Left lobe of liver (tissue), 2 donors: Measurements from ENCODE around the gene KSR1. TPM values are rescaled to one million over a fixed set of nuclear protein-coding genes. Genes with fewer than 3 reads are reported as not detected.
A peak's percentile ranks its signal among the peaks of the same experiment; 100 is the strongest.

ENCODE experiments used
- ATAC-seq: fragments of 200-7000 bp; cut with Tn5 transposase; one replicate; pipeline ENCODE4 v1.9.1; 2020; ENCODE audit warnings: mild to moderate bottlenecking, moderate library complexity
- DNase-seq: peaks from one replicate; pipeline ENCODE4 v3.0.0-alpha.2; 2020; ENCODE audit warnings: low spot score
- total RNA-seq: library from RNA; stranded (reverse); gene quantifications from one replicate; pipeline ENCODE4 v1.2.1, GENCODE V29; 2021
- donor health status: DM: no; HTN: no; CAD: no; lungs with moderate emphysema.
- donor health status: DM: no; HTN: yes; CAD: no.

KSR1 gene
- total RNA-seq, 1 donor from 2014 or later = 11.4 TPM

DNA sequence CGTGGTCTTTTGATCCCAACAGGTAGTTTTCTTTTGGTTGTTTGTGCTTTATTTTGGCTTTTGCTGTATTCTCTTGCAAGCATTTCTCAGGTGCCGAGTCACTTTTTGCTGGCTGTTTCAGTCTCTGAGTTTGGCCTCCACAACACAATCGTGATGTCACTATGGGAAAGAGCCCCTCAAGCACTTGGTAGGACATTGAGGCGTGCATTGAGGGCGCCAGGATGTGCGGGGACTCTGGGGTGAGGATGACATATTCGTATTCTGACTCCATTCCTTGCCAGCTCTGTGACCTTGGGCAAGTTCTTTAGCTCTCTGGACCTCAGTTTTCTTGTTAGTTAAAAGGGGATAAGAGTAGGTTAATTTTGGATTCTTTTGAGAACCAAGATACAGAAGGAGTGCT, 13.0 kb downstream of the KSR1 start:
- ATAC-seq (no peak), DNase-seq (no peak)

DNA sequence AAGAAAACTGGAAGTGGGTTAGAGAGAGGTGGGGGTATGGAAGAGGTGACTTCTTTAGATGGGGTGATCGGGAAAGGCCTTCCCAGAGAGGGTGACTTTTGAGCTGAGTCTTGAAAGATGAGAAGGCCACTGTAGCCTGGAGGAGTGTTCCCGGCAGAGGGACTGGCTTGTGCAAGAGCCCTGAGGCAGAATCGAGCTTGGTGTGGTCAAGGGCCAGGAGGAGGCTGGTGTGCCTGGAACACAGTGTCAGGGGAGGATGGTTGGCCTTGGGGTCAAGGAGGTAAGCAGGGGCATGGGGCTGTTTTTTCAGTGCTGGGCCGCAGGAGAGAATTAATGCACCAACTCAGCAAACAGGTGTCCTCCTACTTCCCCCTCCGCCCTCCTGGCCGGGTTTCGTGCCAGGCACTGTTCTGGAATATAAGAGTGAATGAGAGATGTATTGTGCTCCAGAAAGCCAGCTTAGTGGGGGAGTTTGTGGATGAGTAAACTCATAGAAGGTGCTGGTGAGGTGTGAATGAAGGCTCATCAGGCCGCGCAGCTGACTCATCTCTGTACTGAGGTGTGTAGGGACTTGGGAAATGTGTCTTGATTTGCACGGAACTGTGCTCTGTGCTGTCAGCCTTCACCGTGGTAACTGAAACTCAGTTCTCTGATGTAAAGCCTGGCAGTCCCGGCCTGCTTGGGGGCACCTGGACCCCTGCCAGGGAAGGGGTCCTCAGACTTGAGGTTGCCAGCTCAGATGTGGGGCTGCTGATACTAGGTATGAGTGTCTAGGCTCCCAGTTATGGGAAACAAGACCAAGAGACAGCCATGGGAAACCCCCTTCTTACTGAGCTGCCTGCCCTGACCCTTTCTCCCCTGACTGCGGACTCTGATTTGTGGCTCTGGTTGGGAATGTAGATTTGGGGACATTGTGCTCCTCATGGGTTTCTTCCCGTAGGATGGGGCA, 15.3 kb downstream of the KSR1 start:
- ATAC-seq = no peak
- DNase-seq = no peak

DNA sequence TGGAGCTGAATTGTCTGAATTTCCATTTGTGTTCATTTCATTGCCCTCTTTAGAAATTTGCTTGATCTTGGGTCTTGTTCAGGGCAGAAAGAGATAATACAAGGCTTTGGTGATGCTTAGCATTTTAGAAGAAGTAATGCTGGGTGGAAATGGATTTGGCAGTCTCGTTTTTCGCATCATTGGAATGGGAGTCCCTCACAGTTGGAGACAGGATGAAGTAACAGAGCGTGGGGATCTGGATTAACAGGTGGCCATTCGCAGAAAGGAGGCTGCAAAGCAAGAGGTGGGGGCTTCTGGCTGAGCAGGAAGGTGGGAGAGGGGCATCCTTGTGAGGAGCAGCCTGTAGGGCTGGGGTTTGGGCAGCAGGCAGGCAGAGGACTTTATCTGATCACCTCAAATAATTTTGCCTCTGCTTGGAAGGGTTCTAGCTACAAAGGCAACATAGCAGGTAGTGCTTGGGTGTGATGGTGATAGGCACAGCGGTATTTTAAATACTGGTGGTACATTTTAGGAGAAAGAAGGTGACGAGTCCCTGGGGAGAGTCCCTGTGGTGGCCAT, 17.0 kb downstream of the KSR1 start:
- ATAC-seq (no peak), DNase-seq (no peak)

DNA sequence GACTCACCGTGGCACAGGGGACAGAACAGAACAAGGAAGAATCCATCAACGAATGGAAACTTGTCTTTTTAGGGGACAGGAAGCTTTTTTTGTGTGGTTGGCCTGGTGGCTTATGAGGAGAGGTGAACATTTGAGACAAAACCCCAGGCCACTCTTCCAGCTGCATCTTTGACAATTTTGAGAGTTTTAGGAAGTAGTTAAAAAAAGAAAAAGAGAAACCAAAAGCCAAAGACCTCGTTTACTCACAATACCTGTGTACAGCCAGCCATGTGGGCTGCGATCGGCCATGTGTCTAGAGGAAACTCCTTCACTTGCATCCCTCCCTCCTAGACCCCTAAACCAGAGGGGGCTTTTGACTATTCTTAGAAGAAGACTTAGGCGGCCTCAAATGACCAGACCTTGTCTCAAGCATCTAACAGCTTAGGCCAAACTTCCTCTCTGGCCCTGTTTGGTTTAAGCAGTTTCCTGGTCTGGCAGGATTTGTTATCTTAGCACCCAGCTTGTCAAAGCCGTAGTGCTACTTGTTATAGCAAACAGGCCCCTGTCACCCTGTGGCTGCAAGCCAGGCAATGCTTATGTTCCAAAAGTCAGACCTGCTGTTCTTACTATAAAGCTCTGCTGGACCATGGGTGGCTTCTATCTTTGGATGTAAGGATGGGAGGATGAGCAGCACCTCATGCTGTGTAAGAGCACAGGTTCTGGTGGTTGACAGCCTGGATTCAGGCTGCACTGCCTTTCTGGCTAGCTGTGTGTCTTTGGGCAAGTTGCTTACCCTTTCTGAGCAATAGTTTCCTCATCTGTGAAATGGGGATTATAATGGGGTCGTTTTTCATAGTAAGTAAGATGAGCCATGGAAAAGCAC, 17.7 kb downstream of the KSR1 start:
- ATAC-seq (peak; percentile 12), DNase-seq (no peak)

DNA sequence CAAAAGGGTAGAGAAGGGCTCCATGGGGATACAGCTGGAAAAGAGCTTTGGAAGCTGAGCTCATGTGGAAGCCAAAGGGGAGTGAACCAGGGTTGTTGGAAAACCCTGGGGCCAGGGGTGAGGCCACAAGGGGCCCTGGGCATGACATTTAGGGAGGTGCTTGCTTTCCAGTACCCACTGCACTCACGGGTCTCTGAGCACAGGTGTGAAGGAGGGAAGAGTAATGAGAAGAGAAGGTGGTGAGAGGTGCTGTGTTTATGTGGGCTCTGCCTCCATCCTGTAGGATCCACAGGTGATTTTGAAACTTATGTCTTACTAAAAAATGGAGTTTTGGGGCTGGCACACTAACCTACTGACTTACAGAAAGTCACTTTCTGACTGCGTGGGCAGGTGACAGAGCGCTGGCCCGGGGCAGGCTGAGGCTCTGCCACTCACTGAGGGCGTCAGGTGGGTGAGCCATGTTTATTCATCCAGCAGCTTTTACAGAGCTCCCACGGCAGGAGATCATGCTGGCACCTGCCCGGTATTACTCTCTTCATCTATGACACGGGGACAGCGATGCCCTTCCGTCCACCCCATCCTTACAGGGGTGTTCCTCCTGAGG, 18.9 kb downstream of the KSR1 start:
- ATAC-seq = no peak
- no peak for DNase-seq

DNA sequence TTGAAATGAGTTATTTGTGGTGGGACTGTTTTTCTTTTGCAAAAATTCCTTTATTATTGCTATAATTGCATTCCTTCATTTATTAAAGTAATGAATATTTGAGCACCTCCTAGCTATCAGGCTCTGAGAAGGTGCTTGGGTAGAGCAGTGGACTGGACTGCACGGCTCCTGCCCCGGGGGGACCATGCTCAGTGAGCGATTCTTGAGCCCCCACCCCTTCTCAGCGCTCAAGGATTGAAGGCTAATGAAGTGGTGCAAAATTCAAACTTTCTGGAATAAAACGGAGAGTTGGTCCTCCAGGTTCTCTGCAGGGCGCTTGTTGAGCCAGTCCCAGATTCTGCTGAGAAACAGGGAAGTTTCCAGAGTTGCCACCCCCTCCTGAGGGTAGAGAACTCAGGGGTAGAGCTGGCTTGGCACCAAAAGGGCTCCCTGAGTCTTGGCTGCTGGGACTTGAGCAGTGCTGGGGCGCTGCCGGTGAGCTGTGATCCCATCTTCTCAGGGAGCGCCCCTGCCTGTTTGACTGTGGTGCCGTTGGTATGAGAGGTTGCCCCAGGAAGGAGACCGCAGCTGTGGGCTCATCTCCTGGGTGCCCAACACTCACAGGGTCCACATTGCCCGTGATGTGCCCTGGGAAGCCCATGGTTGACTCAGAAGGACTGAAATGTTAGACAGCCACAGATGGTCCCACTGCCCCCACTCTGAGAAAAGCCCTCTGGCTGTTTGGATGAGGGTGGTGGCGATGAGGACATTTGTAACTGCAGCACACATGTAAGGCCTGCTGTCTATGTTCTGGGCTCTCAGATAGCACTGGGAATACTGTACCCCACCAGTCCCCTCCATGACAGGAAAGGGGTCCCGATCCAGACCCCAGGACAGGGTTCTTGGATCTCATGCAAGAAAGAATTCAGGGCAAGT, 20.0 kb downstream of the KSR1 start:
- no peak for ATAC-seq
- no peak for DNase-seq

DNA sequence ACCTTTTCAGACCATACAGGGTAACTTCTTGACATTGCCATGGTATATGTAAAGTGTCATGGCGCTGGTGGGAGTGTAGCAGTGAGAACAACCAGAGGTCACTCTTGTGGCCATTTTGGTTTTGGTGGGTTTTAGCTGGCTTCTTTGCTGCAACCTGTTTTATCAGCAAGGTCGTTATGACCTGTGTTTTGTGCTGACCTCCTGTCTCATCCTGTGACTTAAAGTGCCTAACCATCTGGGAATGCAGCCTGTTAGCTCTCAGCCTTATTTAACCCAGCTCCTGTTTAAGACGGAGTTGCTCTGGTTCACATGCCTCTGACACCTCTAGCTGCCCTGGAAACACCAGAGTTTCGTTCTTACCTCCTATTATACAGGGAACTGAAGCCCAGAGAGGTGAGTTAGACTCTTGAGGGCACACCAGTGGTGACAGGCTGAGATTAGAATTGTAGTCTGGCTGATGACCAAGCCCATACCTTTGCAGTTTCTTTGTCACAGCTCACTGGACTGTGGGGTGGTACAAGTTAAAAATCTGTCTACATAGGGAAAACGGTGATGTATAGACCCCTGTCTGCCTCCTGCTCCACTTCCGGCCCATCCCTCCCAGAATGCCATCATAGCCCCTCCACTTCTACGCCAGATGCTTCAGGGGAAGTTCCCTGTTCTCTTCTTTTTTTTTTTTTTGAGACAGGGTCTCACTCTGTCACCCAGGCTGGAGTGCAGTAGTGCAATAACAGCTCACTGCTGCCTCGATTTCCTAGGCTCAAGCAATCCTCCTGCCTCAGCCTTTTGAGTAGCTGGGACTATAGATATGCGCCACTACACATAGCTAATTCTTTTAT, 21.0 kb downstream of the KSR1 start:
- ATAC-seq = no peak
- DNase-seq = no peak

DNA sequence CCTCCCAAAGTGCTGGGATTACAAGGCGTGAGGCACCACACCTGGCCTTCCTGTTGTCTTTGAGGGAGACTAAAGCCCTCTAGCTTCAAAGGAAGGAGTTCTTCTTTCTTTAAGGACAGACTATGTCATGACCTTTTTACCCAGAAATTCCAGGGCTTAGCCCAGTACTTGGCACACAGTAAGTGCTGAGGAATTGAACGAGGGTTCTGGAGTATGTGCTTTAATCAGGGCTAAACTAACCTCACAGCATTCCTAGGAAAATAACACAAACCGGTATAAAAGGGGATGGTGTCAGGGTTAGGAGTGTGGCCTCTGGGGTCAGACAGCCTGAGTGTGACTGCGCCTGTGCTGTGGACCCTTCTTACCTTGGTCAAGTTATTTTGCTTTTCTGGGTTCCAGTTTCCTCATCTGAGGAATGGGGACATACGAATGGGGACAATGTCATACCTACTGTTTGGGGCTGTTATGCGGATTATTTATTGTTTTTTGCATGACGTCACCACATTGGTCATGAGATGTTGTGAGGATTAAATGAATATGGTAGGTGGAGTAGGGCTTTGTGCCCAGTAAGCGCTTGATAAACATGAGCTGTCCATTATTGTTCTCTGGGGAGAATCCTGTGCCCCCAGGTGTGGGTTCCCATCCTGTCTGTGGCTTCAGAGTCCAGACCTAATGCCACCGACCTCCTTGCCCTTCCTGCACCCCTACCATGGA, 21.9 kb downstream of the KSR1 start:
- no peak for DNase-seq
- ATAC-seq = no peak

DNA sequence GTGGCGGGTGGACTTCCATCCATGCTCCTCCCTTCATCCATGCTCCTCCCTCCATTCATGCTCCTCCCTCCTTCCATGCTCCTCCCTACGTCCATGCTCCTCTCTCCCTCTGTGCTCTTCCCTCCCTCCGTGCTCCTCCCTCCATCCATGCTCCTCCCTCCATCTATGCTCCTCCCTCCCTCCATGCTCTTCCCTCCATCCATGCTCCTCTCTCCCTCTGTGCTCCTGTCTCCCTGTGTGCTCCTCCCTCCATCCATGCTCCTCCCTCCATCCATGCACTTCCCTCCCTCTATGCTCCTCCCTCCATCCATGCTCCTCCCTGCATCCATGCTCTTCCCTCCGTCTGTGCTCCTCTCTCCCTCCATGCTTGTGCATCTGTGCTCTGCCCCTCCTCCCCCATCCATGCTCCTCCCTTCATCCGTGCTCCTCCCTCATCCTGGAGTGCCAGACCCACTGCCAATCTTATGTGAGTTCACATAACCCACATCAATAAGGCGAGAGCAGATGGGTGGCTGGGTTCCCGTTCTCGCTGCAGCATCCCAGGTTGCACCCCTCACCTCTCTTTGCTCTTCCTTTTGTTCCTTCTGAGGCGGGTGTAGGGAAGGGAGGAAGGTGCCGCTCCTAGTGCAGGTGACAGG, 22.8 kb downstream of the KSR1 start:
- DNase-seq (no peak), ATAC-seq (no peak)

DNA sequence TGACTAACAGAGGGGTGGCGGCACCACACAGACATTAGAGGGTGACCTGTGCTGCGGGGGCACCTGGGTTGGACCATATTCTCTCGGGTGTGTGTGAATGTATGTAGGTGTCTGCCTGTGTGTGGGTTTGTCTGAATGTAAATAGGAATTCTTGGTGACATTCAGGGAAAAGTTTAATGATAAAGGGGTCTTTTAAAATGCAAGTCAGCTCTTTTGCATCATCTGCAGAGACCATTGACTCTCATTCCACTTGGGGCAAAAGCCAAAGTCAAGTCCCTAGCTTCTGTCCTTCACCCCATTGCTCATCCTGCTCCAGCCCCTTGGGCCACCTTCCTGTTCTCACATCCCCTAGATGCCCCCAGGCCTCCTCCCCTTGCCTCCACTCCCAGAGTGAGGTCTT, 23.6 kb downstream of the KSR1 start:
- ATAC-seq (no peak), DNase-seq (no peak)

DNA sequence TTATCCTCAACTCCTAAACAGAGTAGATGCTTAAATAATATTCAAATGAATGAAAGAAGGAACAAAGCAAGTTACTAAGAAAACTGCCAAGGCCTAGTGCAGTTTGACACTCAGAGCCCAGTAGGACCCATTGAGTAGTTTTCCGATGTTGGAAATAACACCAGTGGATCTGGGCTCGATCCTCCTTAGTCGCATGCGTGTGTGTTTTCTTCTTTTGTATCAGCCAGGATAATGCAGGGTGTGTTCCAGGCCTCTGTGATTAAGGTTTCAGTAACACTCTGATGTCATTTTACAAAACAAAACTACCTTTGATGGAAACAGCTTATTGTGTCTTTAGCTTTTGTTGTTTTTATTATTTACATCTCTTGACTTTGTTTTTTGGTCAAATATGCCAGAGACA, 24.5 kb downstream of the KSR1 start:
- DNase-seq = no peak
- no peak for ATAC-seq

DNA sequence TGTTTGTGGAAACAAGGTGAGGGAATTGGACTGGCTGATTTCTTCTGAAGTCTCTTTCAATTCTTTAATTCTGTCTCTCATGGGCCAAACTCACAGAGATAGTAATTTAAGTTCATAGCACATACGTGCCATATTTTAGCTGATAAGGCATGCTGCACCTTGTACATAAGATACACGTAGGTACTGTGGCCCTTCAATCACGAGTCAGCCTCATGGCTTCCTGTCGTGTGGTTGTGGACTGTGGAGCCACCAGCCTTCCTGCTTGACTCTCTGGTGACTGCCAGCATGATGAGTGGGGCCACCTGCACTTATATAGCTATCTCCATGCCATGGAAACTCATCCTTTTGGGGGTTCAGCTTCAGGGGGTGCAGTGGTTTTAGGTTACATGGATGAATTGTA, 25.1 kb downstream of the KSR1 start:
- no peak for DNase-seq
- no peak for ATAC-seq

DNA sequence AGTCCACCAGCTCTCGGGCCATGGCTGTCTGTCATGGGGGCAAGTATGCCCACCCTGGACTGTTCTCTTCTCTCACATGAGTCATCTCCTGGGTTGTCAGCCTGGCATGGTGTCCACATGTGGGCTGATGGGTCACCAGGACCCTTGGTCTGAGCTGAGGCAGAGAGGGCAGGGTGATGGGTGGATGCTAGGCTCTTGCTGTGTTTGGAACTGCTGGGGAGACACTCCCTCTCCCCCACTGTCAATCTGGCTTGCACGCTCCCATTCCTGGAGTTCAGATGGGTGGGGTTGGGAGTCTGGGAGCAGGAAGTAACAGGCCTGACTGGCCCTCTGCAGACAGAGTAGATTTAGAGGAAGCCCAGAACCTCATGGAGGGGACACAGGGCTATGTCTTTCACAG, 28.9 kb downstream of the KSR1 start:
- no peak for DNase-seq
- no peak for ATAC-seq

DNA sequence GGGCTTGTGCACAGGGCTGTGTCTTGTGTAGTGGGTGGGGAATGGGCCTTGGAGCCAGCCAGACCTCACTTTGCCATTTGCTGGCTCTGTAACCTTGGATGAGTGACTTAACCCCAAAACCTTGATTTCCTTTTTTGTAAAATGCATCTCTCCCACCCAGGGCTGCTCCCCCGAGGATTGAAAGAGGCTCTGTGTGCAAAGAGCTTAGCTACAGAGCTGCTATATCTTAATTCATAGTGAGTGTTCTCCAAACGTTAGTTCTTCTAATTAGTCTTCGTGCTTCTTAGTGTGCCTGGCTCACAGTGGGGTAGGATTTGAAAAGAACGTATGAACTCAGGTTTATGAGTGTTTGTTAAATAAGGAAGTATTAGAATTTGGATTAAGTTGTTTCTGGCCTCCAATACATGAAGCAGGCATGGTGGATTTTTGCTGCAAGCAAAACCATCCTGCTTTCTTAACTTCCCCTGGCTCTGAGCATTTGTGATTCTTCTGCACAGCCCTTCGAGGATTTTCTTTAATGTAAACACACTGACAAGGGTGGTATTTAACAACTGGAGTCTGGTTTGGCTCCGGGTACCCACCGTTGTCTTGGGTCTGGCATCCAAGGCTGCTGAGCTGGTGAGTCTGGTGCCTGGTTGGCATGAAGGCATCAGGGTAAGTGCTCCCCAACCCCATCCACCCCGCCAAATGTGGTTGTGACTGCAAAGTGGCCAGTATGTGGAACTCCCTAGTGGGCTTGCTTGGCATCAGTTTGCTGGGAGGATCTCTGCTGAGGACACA, 29.7 kb downstream of the KSR1 start:
- ATAC-seq (no peak), DNase-seq (no peak)

DNA sequence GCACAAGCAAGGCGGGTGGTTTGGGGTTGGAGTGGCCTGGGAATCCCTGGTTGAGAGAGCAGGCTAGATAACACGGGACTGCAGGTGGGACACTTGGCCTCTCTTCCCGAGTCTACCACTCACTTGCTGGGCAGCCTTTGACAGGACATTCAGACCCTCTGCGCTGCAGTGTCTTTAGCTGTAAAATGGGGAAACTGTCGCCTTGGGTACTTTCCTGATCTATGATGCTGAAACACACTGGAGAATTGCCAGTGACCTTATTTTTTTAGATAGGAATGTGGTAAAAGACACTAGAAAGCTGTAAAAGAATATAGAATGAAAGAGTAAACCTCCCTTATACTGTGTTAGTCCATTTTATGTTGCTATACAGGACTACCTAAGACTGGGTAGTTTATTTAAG, 30.5 kb downstream of the KSR1 start:
- DNase-seq = no peak
- ATAC-seq = no peak

DNA sequence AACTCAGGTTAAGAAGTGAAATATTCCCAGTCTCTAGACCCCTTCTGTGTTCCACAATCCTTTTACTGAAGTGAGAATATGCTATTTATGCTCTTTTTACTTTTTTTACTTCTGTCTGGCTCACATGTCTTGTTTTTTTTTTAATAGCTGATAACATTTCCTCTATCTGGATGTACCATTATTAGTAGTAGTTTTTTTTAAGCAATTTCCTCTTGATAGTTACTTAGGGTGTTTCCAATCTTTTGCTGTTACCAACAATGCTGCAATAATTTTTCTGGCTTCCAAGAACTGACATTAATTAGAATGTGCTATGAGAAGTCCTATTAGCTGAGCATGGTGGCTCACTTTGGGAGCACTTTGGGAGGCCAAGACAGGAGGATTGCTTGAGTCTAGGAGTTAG, 32.0 kb downstream of the KSR1 start:
- DNase-seq = no peak
- peak; percentile 33 for ATAC-seq

DNA sequence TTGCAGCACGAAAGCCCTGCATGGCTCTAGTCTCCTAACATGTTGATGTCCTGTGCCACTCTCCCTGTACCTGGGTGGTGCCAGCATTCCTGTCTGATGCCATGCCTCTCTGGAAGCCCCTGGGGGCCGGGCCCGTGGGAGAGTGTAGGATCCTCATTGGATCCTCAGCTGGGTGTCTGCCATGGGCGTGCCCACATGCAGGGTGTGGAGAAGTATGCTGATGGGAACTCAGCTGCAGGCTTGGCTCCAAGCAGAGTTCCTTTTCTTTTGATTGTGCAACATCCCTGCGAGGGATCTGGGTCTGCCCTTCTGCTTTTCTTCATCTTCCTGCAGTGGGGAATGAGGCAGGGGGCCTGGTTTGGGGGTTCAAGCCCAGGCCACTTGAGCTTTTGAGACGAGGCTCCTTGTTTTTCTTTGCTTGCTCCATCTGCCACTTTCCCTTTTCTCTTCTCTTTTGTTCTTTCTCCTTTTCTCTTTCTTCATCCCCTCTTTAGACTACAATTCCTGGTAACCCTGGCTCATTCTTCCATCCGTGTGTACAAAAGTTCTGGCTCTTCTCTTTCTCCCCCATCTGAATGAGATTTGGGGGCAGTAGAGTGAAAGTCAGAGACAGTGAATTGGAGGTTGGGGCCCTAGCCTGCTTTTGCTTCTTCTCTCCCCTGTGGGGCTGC, 32.9 kb downstream of the KSR1 start:
- DNase-seq (peak; percentile 50), ATAC-seq (peak; percentile 63)
